Trophoblast cell (in vitro differentiated cells and primary cell): ENCODE results near the gene MAGI1.

Experiments
- DNase-seq, 2 donors: peaks; one replicate each; pipeline ENCODE4 v3.0.0-alpha.2; 2016
- H2AFZ ChIP-seq: 2 replicates; pipeline ENCODE4 v1.6.1; 2013; ENCODE audit warnings: low read length, moderate library complexity, mild to moderate bottlenecking; ENCODE audit not compliant: insufficient read depth, poor library complexity
- H2AK5ac ChIP-seq: 2 replicates; pipeline ENCODE4 v1.6.1; 2013; ENCODE audit warnings: mild to moderate bottlenecking, low read length
- H2BK120ac ChIP-seq: 2 replicates; pipeline ENCODE4 v1.6.1; 2013; ENCODE audit warnings: low read length, mild to moderate bottlenecking, moderate library complexity; ENCODE audit not compliant: insufficient read depth, poor library complexity
- H2BK12ac ChIP-seq: 2 replicates; pipeline ENCODE4 v1.6.1; 2013; ENCODE audit warnings: mild to moderate bottlenecking, low read length, moderate library complexity
- H2BK5ac ChIP-seq: 2 replicates; pipeline ENCODE4 v1.6.1; 2013; ENCODE audit warnings: low read length, low read depth, moderate library complexity, mild to moderate bottlenecking; ENCODE audit not compliant: poor library complexity
- H3K14ac ChIP-seq: 2 replicates; pipeline ENCODE4 v1.6.1; 2013; ENCODE audit warnings: mild to moderate bottlenecking, low read length
- H3K18ac ChIP-seq: 2 replicates; pipeline ENCODE4 v1.6.1; 2013; ENCODE audit warnings: mild to moderate bottlenecking, low read length
- H3K23ac ChIP-seq: 2 replicates; pipeline ENCODE4 v1.6.1; 2013; ENCODE audit warnings: low read length
- H3K27ac ChIP-seq: 2 replicates; pipeline ENCODE4 v1.5.1; 2013; ENCODE audit warnings: low read depth, mild to moderate bottlenecking, inconsistent platforms, low read length, moderate library complexity
- H3K27me3 ChIP-seq: 2 replicates; pipeline ENCODE4 v1.6.1; 2013; ENCODE audit warnings: inconsistent platforms, mild to moderate bottlenecking, low read length, moderate library complexity; ENCODE audit not compliant: insufficient read depth
- H3K36me3 ChIP-seq, 2 experiments: 1 replicate in 1 of 2; 2 replicates in 1 of 2; pipeline ENCODE4 v1.6.1; 2013; ENCODE audit warnings: low read length in 2 of 2, mild to moderate bottlenecking in 2 of 2, moderate library complexity in 1 of 2; ENCODE audit not compliant: insufficient read depth in 2 of 2, control insufficient read depth in 1 of 2
- H3K4ac ChIP-seq: 2 replicates; pipeline ENCODE4 v1.6.1; 2013; ENCODE audit warnings: low read depth, mild to moderate bottlenecking, low read length, moderate library complexity
- H3K4me1 ChIP-seq, 2 experiments: 1 replicate in 1 of 2; 2 replicates in 1 of 2; pipeline ENCODE4 v1.6.1; 2013; ENCODE audit warnings: low read length in 2 of 2, mild to moderate bottlenecking in 2 of 2, moderate library complexity in 1 of 2; ENCODE audit not compliant: insufficient read depth in 2 of 2, control insufficient read depth in 1 of 2
- H3K4me2 ChIP-seq: 2 replicates; pipeline ENCODE4 v1.6.1; 2013; ENCODE audit warnings: inconsistent platforms, mild to moderate bottlenecking, low read length, moderate library complexity
- H3K4me3 ChIP-seq: 2 replicates; pipeline ENCODE4 v1.5.1; 2013; ENCODE audit warnings: mild to moderate bottlenecking, low read depth, low read length, inconsistent platforms
- H3K79me1 ChIP-seq: one replicate; pipeline ENCODE4 v1.6.1; 2013; ENCODE audit warnings: low read length
- H3K79me2 ChIP-seq: 2 replicates; pipeline ENCODE4 v1.6.1; 2013; ENCODE audit warnings: low read length, mild to moderate bottlenecking; ENCODE audit not compliant: control insufficient read depth, insufficient read depth, poor library complexity
- H3K9ac ChIP-seq: 2 replicates; pipeline ENCODE4 v1.6.1; 2013; ENCODE audit warnings: mild to moderate bottlenecking, low read length
- H3K9me3 ChIP-seq: 2 replicates; pipeline ENCODE4 v1.6.1; 2013; ENCODE audit warnings: low read depth, mild to moderate bottlenecking, control low read depth, inconsistent platforms, low read length; ENCODE audit not compliant: insufficient read depth
- H4K12ac ChIP-seq: 2 replicates; pipeline ENCODE4 v1.6.1; 2013; ENCODE audit warnings: low read depth, mild to moderate bottlenecking, low read length, moderate library complexity
- H4K8ac ChIP-seq: 2 replicates; pipeline ENCODE4 v1.6.1; 2013; ENCODE audit warnings: low read depth, mild to moderate bottlenecking, low read length, moderate library complexity
- H4K91ac ChIP-seq: one replicate; pipeline ENCODE4 v1.6.1; 2013; ENCODE audit warnings: low read depth, mild to moderate bottlenecking, low read length, moderate library complexity
- WGBS: extraction: QIAGEN DNeasy Blood & Tissue Kit; methylation state at CpG from one replicate; pipeline ENCODE4 v1.1.7; 2013; ENCODE audit warnings: missing lambda C conversion rate; ENCODE audit not compliant: insufficient read length, insufficient coverage; ENCODE audit errors: extremely low coverage; 5-methylcytosine and 5-hydroxymethylcytosine counted together

Gene MAGI1

DNA sequence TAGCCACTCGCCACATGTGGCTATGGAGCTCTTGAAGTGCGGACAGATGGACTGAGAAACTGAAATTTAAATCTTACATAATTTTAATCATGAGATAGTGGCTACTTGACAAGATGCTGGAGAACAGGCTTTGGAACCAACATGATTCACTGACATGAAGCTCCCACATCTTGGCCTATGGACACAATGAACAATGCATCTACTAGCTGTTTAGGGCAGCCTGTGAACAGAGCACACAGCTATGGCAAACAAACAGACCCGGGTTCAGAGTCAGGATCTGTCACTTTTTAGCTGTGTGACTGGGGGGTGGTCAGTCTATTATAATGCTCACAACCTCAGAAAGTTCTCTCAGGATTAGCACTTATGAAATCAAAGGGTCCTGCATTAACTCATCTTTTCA lies 616.6 kb downstream of the MAGI1 start:
- WGBS = no CpG with 5 or more reads among the region's 3 CpGs
- Histone ChIP-seq H2BK120ac (no peak overlapping the region), H3K14ac (no peak overlapping the region), H3K18ac (no peak overlapping the region), H3K4me3 (no peak overlapping the region), H3K27ac (no peak overlapping the region), H2AK5ac (no peak overlapping the region), H2BK12ac (no peak overlapping the region), H3K4ac (no peak overlapping the region), H3K79me2 (no peaks in the 10 kb centered on the region), H2AFZ (no peak overlapping the region), H3K79me1 (no peaks in the 10 kb centered on the region), H3K36me3 (no peaks in the 10 kb centered on the region), H4K8ac (no peak overlapping the region), H3K27me3 (no peaks in the 10 kb centered on the region), H4K91ac (no peak overlapping the region), H3K9me3 (no peaks in the 10 kb centered on the region), H3K23ac (no peak overlapping the region), H3K4me2 (no peak overlapping the region), H4K12ac (no peak overlapping the region), H2BK5ac (no peak overlapping the region), H3K9ac (no peak overlapping the region), H3K4me1 (peaks cover 3% of the 10 kb centered on the region in 2 experiments)
- no peak for DNase-seq

DNA sequence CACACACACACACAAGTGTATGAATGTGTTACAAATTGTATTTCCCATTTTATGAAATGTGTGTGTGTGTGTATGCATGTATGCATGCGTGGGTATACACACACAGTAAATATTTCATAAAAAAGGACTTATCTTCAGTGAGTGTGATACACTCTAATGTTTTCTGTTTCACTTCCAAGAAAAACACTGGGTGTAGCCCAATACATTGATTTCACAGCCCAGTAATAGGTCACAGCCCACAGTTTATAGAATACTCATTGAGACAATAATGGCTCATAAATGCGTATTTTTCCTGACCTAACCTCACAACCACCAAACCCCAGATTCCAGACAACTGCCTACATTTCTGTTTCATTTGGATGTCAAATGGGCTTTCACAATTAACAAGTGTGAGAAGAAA lies 619.5 kb downstream of the MAGI1 start:
- Histone ChIP-seq H2BK5ac (no peak overlapping the region), H3K9ac (no peak overlapping the region), H3K36me3 (no peaks in the 10 kb centered on the region), H3K4me3 (no peak overlapping the region), H3K23ac (no peak overlapping the region), H4K12ac (no peak overlapping the region), H4K8ac (no peak overlapping the region), H4K91ac (no peak overlapping the region), H3K27me3 (no peaks in the 10 kb centered on the region), H3K4me2 (no peak overlapping the region), H3K18ac (no peak overlapping the region), H3K9me3 (no peaks in the 10 kb centered on the region), H3K14ac (no peak overlapping the region), H3K79me1 (no peaks in the 10 kb centered on the region), H3K79me2 (no peaks in the 10 kb centered on the region), H3K4me1 (peaks cover 3% of the 10 kb centered on the region in 2 experiments), H2AFZ (no peak overlapping the region), H2AK5ac (no peak overlapping the region), H3K27ac (no peak overlapping the region), H3K4ac (no peak overlapping the region), H2BK12ac (no peak overlapping the region), H2BK120ac (no peak overlapping the region)
- WGBS = no CpG with 5 or more reads among the region's 2 CpGs
- no peak for DNase-seq

DNA sequence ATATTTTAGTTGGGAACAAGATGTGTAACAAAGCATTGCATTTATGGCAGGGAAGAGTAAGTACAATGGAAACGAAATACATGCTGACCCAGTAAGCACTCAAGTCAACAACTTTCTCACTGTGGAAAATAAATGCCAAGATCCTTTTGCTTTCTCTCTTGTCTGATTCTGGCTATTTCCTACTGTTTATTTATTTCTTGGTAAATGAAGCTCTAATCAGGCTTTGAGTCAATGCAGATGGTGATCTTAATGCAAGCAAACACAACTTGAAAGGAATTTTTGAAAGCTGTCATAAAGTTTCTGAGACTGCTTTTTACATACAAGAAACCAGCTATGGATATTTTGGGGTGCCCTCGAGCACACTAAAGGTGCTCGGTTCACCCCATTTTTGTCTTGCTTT lies 624.8 kb downstream of the MAGI1 start:
- WGBS = no CpG with 5 or more reads among the region's 3 CpGs
- H2AK5ac ChIP-seq = no peak overlapping the region

GRCh38 chr3:65412588-65412987 lies 626.1 kb downstream of the MAGI1 start:
- H3K79me1 ChIP-seq = no peaks in the 10 kb centered on the region
- H3K23ac ChIP-seq = no peak overlapping the region
- DNase-seq = no peak
- H3K4me1 ChIP-seq = no peaks in the 10 kb centered on the region
- H3K27ac ChIP-seq = no peak overlapping the region
- no peak overlapping the region for H3K18ac ChIP-seq
- H3K9me3 ChIP-seq = no peaks in the 10 kb centered on the region
- no peak overlapping the region for H2BK5ac ChIP-seq
- H3K27me3 ChIP-seq = no peaks in the 10 kb centered on the region
- H2BK120ac ChIP-seq = no peak overlapping the region
- H3K4me3 ChIP-seq = no peak overlapping the region
- H2BK12ac ChIP-seq = no peak overlapping the region
- no peak overlapping the region for H4K91ac ChIP-seq
- H4K12ac ChIP-seq = no peak overlapping the region
- H3K4me2 ChIP-seq = no peak overlapping the region
- no peak overlapping the region for H3K9ac ChIP-seq
- H4K8ac ChIP-seq = no peak overlapping the region
- no peak overlapping the region for H3K4ac ChIP-seq
- H3K79me2 ChIP-seq = no peaks in the 10 kb centered on the region
- no peak overlapping the region for H2AFZ ChIP-seq
- H3K36me3 ChIP-seq = no peaks in the 10 kb centered on the region
- WGBS = no CpG with 5 or more reads among the region's 2 CpGs
- no peak overlapping the region for H3K14ac ChIP-seq
- H2AK5ac ChIP-seq = no peak overlapping the region

More for the DNA sequence above, 624.8 kb downstream of the MAGI1 start:
- Histone ChIP-seq H3K4me3 (no peak overlapping the region), H2BK12ac (no peak overlapping the region), H2BK120ac (no peak overlapping the region), H3K27me3 (no peaks in the 10 kb centered on the region), H3K23ac (no peak overlapping the region), H4K12ac (no peak overlapping the region), H4K8ac (no peak overlapping the region), H3K4me1 (peaks cover 3% of the 10 kb centered on the region in 2 experiments), H3K9me3 (no peaks in the 10 kb centered on the region), H3K4me2 (no peak overlapping the region), H3K14ac (no peak overlapping the region), H2AFZ (no peak overlapping the region), H2BK5ac (no peak overlapping the region), H3K79me2 (no peaks in the 10 kb centered on the region), H3K36me3 (no peaks in the 10 kb centered on the region), H3K27ac (no peak overlapping the region), H3K9ac (no peak overlapping the region), H3K4ac (no peak overlapping the region), H3K18ac (no peak overlapping the region), H4K91ac (no peak overlapping the region), H3K79me1 (no peaks in the 10 kb centered on the region)
- no peak for DNase-seq
